ENCODE measurements around the gene SYCE3.

SYCE3 gene

GRCh38 chr22:50503475-50504145 lies 59.1 kb downstream of the SYCE3 start:
- no peaks in the 10 kb centered on the region for H3K27me3 ChIP-seq (ENCODE audit: low read length)
- H3K79me2 ChIP-seq (ENCODE audit: insufficient read depth, low read length), result peaks cover 9% of the 10 kb centered on the region
- H3K36me3 ChIP-seq (ENCODE audit: low read length), result no peaks in the 10 kb centered on the region
- TF ChIP-seq CTCF (IDR thresholded peaks at IDR 0.05; ENCODE audit: insufficient read depth, low read length, poor library complexity, severe bottlenecking), result no peak
- TF ChIP-seq EZH2phosphoT487 (conservative IDR thresholded peaks at IDR 0.05; ENCODE audit: low read length), result no peak
- H3K4me3 ChIP-seq (ENCODE audit: insufficient read depth, low read length, poor library complexity, severe bottlenecking), result no peak overlapping the region
- no peak overlapping the region for H3K9ac ChIP-seq (ENCODE audit: low read length)
- no peaks in the 10 kb centered on the region for H3K9me3 ChIP-seq (ENCODE audit: insufficient read depth, low read length)
- H3K4me2 ChIP-seq (ENCODE audit: low read depth, low read length, poor library complexity, severe bottlenecking), result no peak overlapping the region
- H3K9me2 ChIP-seq (replicated peaks; ENCODE audit: insufficient read depth, low read length), result no peaks in the 10 kb centered on the region
- H3F3A ChIP-seq (ENCODE audit: insufficient read depth), result peaks cover 1% of the 10 kb centered on the region
- H4K20me1 ChIP-seq (ENCODE audit: low read depth, low read length), result no peaks in the 10 kb centered on the region
- H2AFZ ChIP-seq (ENCODE audit: low read depth, low read length, severe bottlenecking), result no peak overlapping the region
- H3K27ac ChIP-seq (ENCODE audit: low read depth, low read length), result no peak overlapping the region

- Histone ChIP-seq H3K36me3 (ENCODE audit: low read length) (no peaks in the 10 kb centered on the region), H3K79me2 (ENCODE audit: insufficient read depth, low read length) (peaks cover 6% of the 10 kb centered on the region; the same call in 1 of the 2 replicates), H3K4me3 (ENCODE audit: insufficient read depth, low read length, poor library complexity, severe bottlenecking) (no peak overlapping the region), H4K20me1 (ENCODE audit: low read depth, low read length) (no peaks in the 10 kb centered on the region), H3K9me2 (replicated peaks; ENCODE audit: insufficient read depth, low read length) (no peaks in the 10 kb centered on the region), H3K4me2 (ENCODE audit: low read depth, low read length, poor library complexity, severe bottlenecking) (no peak overlapping the region), H2AFZ (ENCODE audit: low read depth, low read length, severe bottlenecking) (no peak overlapping the region), H3K9ac (ENCODE audit: low read length) (no peak overlapping the region), H3F3A (ENCODE audit: insufficient read depth) (no peaks in the 10 kb centered on the region), H3K27ac (ENCODE audit: low read depth, low read length) (no peak overlapping the region), H3K27me3 (ENCODE audit: low read length) (no peaks in the 10 kb centered on the region), H3K9me3 (ENCODE audit: insufficient read depth, low read length) (no peaks in the 10 kb centered on the region)
- TF ChIP-seq CTCF (IDR thresholded peaks at IDR 0.05; ENCODE audit: insufficient read depth, low read length, poor library complexity, severe bottlenecking) (no peak), EZH2phosphoT487 (conservative IDR thresholded peaks at IDR 0.05; ENCODE audit: low read length) (no peak)
Measured at GRCh38 chr22:50502628-50503474, 59.9 kb downstream of the SYCE3 start.

- H3K36me3 ChIP-seq (ENCODE audit: low read length), result no peaks in the 10 kb centered on the region
- H3K4me3 ChIP-seq (ENCODE audit: insufficient read depth, low read length, poor library complexity, severe bottlenecking), result no peak overlapping the region
- H3K79me2 ChIP-seq (ENCODE audit: insufficient read depth, low read length), result peaks cover 4% of the 10 kb centered on the region; the same call in 1 of the 2 replicates
- H3K9me3 ChIP-seq (ENCODE audit: insufficient read depth, low read length), result no peaks in the 10 kb centered on the region
- H3K27me3 ChIP-seq (ENCODE audit: low read length), result no peaks in the 10 kb centered on the region
- no peak overlapping the region for H3K9ac ChIP-seq (ENCODE audit: low read length)
- no peaks in the 10 kb centered on the region for H3F3A ChIP-seq (ENCODE audit: insufficient read depth)
- no peaks in the 10 kb centered on the region for H3K9me2 ChIP-seq (replicated peaks; ENCODE audit: insufficient read depth, low read length)
- H3K27ac ChIP-seq (ENCODE audit: low read depth, low read length), result no peak overlapping the region
- no peak overlapping the region for H3K4me2 ChIP-seq (ENCODE audit: low read depth, low read length, poor library complexity, severe bottlenecking)
- no peaks in the 10 kb centered on the region for H4K20me1 ChIP-seq (ENCODE audit: low read depth, low read length)
- no peak overlapping the region for H2AFZ ChIP-seq (ENCODE audit: low read depth, low read length, severe bottlenecking)
- TF ChIP-seq CTCF (IDR thresholded peaks at IDR 0.05; ENCODE audit: insufficient read depth, low read length, poor library complexity, severe bottlenecking) (no peak), EZH2phosphoT487 (conservative IDR thresholded peaks at IDR 0.05; ENCODE audit: low read length) (no peak)
Measured at GRCh38 chr22:50502096-50502495, 60.6 kb downstream of the SYCE3 start.
